Uterus (tissue), 2 donors: ENCODE measurements around the gene ARHGAP27.

Experiments used
- CTCF ChIP-seq, 4 experiments: fragments of 200-600 bp in 2 of 4; fragments of 450-650 bp in 2 of 4; sonication (generic) in 2 of 4; IDR thresholded peaks; one replicate each; pipeline ENCODE4 v1.5.1; 2016 to 2019; ENCODE audit warnings: antibody characterized with exemption in 4 of 4, mild to moderate bottlenecking in 2 of 4, moderate library complexity in 1 of 4
- POLR2A ChIP-seq, 2 donors: fragments of 450-650 bp; IDR thresholded peaks; one replicate each; pipeline ENCODE4 v1.6.1; 2016; ENCODE audit warnings: antibody characterized with exemption in 2 of 2, mild to moderate bottlenecking in 1 of 2, moderate library complexity in 1 of 2

DNA sequence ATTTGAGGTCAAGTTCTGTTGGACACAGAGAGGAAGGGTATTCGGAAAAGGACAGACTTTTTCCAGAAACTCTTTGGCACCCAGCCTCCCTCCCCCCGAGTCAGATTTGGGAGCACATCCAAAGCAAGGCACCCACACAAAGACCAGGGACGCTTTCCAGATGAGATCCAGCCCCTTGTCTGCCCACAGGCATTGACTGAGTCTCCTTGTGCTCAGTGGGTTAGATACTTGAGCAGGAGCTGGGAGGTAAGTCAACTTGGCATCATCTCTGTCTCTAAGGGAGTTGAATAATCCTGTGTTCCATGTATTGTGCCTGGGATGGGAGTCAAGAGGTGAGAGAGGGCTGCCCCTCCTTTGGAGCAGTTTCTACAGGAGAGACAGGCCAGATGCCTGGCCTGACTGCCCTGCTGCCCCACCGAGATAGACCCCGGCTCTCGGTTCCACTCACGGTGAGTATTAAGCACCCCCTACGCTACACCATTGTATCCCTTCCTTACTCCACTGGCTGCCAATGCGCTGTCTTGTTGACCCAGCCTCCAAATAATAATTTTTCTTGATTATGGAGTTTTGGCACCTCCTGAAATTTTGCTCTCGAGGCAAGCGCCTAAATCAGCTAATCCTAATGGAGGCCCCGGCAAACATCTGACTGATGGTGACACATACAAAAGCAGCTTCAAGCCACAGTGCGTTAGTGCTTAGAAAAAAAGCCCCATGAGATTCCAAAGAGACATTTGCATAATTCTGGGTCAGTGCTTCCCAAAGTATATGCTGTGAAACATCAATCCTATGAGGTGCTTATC lies 86.3 kb downstream of the ARHGAP27 start:
- no peak for TF ChIP-seq CTCF (IDR thresholded peaks at IDR 0.05)
- TF ChIP-seq POLR2A (IDR thresholded peaks at IDR 0.05), result no peak
